Body of pancreas (tissue), 4 donors: ENCODE data around the gene DHX16. TPM values are rescaled to one million over a fixed set of nuclear protein-coding genes. Genes with fewer than 3 reads are reported as not detected.

Source experiments
- ATAC-seq: fragments of 150-250 bp; one replicate; pipeline ENCODE4 v1.9.1; 2016
- DNase-seq, 4 donors: peaks; one replicate each; pipeline ENCODE4 v3.0.0-alpha.2; 2019
- H3K27ac ChIP-seq, 4 donors: fragments of 200-600 bp; sonication (generic); 1 replicate in 3 of 4; 2 replicates in 1 of 4; pipeline versions ENCODE4 v1.5.1 to v1.6.1; 2016 to 2019; ENCODE audit warnings: mild to moderate bottlenecking in 1 of 4, mixed read lengths in 1 of 4, moderate library complexity in 1 of 4
- H3K27me3 ChIP-seq, 2 donors: fragments of 200-600 bp; sonication (generic); one replicate each; pipeline ENCODE4 v1.6.0; 2016; ENCODE audit warnings: mild to moderate bottlenecking in 1 of 2
- H3K36me3 ChIP-seq, 2 donors: fragments of 200-600 bp; sonication (generic); replicated peaks in 1 of 2; 2 replicates each; pipeline ENCODE4 v1.5.1; 2016; ENCODE audit warnings: low read depth in 2 of 2; ENCODE audit not compliant: insufficient read depth in 1 of 2
- H3K4me1 ChIP-seq: fragments of 200-600 bp; sonication (generic); one replicate; pipeline ENCODE4 v1.6.0; 2016
- H3K4me3 ChIP-seq, 2 donors: fragments of 200-600 bp; sonication (generic); 1 replicate in 1 of 2; 2 replicates in 1 of 2; pipeline ENCODE4 v1.5.1; 2016 to 2019
- H3K9me3 ChIP-seq, 3 donors: fragments of 200-600 bp; sonication (generic); 1 replicate in 2 of 3; 2 replicates in 1 of 3; pipeline ENCODE4 v1.5.1; 2016
- CTCF ChIP-seq, 7 experiments: fragments of 450-650 bp in 4 of 7; fragments of 200-600 bp in 3 of 7; sonication (generic) in 3 of 7; IDR thresholded peaks; one replicate each; pipeline ENCODE4 v1.5.1; 2016 to 2019; ENCODE audit warnings: antibody characterized with exemption in 7 of 7
- POLR2A ChIP-seq, 3 donors: fragments of 450-650 bp; IDR thresholded peaks; one replicate each; pipeline ENCODE4 v1.6.1; 2016; ENCODE audit warnings: antibody characterized with exemption in 3 of 3, mild to moderate bottlenecking in 2 of 3
- WGBS, 2 donors: methylation state at CpG; one replicate each; pipeline ENCODE4 v1.1.5; 2017; 5-methylcytosine and 5-hydroxymethylcytosine counted together
- intact Hi-C: fragments of 100-400 bp; cut with DNase I; formaldehyde crosslinking; loops from one replicate; pipeline ENCODE4 v1.15.1; 2023
- total RNA-seq, 2 donors: library from RNA; depleted of rRNA; stranded (reverse); fragments of >200 nt; gene quantifications; one replicate each; pipeline ENCODE4 v1.1.0, GENCODE V29; 2016

Gene DHX16
- total RNA-seq, 2 donors from 2014 or later: 12.2 to 24.4 TPM

DNA sequence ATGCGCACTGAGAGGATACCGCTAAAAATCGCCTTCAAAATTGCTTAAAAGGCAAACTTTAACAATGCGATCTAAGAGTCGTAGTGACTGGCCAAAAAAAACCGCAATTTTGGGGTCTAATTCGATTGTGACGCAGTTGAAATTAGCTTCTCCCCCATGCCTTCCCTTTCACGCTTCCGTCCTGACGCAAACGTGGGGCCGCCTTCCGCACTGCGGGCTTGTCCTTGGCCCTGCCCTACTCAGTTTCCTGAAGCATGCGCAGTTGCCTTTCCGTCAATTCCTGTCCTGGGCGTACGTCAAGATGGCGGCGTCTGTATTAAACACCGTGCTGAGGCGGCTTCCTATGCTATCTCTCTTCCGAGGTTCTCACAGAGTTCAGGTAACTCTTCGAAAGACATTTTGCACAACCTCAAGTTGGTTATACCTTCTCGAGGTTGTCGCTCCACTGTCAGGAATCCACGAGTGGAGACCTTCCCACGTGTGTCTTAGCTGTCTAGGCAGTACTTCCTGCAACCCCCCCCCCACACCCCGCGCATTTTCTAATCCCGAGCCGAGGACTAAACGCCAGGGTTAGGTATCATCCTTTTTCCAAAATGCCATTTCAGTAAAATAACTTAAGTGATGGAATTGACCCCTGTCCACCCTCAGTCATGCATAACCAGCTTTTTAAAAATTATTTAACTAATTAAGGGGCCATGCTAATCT, 55.1 kb downstream of the DHX16 start, which contains the start of gene MRPS18B:
Gene MRPS18B, plus strand, starts transcription at position 276 of the 705 bp plus-strand sequence. Its CDS starts 26 bp downstream, at position 302.
- intact Hi-C loops: no loop called here
- peak; percentile 80 for ATAC-seq
- Histone ChIP-seq H3K4me1 (peaks cover 30% of the 10 kb centered on the region), H3K27me3 (no peaks in the 10 kb centered on the region), H3K4me3 (peak within 1 kb of the TSS; percentile 63 to 73), H3K36me3 (peaks cover 0 to 9% of the 10 kb centered on the region in 2 donors), H3K9me3 (no peaks in the 10 kb centered on the region), H3K27ac (peak within 1 kb of the TSS; percentile 95 to 97 (median 96))
- peak; percentile 98 to 99 (median 98) for DNase-seq
- 0% methylated on average over 34 of the region's 34 CpGs for WGBS, 2 donors
- TF ChIP-seq CTCF (IDR thresholded peaks at IDR 0.05) (peak in 1 of 7 experiments; percentile 15), POLR2A (IDR thresholded peaks at IDR 0.05) (peak in 2 of 3 donors; percentile 4 to 51)

DNA sequence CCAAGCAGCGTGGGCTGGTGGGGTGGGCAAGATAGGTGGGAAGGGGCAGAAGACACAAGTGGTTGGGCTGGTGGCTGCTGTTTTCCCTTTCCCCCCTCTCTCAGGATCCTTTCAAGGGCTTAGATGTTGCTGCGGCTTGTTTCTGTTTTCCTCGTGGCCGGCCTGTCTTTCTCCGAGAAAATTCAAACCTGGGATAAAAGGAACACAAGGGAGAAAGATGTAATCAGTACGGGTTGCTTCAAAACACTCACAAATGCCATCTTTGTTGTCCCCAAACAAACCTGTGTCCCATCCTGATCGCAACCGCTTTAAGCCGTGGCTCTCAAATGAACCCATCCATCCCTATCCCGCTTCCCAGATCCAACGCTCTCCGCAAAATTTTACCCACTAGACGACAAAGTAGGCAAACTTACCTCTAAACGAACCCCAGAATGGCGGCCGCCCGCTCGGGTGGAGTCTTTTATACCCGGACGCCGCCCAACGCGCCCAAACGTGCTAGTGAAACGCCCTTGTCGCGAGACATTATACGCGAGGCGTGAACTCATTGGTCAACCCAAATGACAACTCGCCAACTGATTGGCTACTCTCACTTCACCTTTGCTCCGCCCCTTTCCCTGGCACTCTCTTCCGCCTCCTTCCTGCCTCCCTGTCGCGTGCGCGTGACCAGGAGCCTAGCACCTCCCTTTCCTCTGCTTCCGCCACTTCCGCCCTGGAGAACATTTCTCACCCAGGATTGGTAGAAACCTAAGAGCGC, 55.8 kb downstream of the DHX16 start, which contains the start of gene PPP1R10:
Gene PPP1R10, minus strand, starts transcription at position 433 of the 754 bp plus-strand sequence. CDS start 7,299 bp downstream, outside the sequence.
- peak within 1 kb of the TSS; percentile 95 to 97 (median 96) for H3K27ac ChIP-seq
- H3K36me3 ChIP-seq: peaks cover 0 to 4% of the 10 kb centered on the region in 2 donors
- H3K4me3 ChIP-seq: peak within 1 kb of the TSS; percentile 63 to 73
- peak; percentile 83 for ATAC-seq
- H3K27me3 ChIP-seq: no peaks in the 10 kb centered on the region
- TF ChIP-seq CTCF (IDR thresholded peaks at IDR 0.05): no peak
- TF ChIP-seq POLR2A (IDR thresholded peaks at IDR 0.05): peak; percentile 98 to 100 (median 100)
- peak; percentile 99 to 100 (median 100) for DNase-seq
- peaks cover 37% of the 10 kb centered on the region for H3K4me1 ChIP-seq
- intact Hi-C loops: no loop called here
- H3K9me3 ChIP-seq: no peaks in the 10 kb centered on the region
- WGBS, 2 donors: 0% methylated on average over 39 to 40 of the region's 40 CpGs

DNA sequence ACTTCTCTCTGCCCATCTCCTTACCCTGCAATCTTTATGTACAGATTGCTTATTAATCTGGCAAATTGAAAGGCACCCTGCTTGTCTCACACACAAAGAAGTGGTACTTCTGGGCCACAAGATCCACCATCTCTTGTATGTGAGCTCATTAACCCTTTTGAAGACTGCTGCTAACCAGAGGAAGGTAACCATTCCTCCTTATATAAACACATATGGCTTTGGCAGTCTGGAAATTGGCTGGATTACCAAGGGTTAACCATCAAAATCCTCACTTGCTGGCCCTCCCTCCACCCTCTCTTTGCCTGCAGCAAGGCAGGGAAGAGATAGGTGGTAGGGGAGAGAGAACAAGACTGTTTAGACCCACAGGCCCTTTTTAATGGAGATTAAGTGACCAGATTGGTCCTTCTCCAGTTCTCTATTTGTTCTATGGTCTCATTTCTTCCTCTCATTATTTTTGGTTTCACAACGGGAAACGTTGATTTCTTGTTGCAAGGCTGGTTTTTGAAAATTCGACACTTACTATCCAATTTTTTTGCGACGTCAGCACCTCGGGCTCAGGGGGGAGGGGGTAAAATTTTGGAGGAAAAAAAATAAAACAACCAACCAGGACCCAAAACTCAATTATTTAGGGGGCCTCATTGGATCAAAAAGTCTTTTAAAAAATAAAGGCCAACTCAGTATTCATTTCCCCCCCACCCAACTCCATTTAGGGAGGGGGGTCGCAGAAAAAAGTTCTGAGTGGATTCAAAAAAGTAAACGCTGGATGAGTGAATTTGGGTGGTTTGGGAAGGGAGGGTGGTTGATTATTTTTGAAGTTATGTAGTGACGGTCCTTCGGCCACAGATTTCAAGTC, 56.6 kb downstream of the DHX16 start:
- Histone ChIP-seq H3K9me3 (no peaks in the 10 kb centered on the region), H3K27me3 (no peaks in the 10 kb centered on the region), H3K4me1 (peaks cover 44% of the 10 kb centered on the region), H3K27ac (peak overlapping the region; percentile 95 to 97 (median 96)), H3K36me3 (peaks cover 0 to 4% of the 10 kb centered on the region in 2 donors), H3K4me3 (peak overlapping the region; percentile 63 to 73)
- intact Hi-C loops: no loop called here
- 0% methylated on average over 10 of the region's 10 CpGs for WGBS, 2 donors
- DNase-seq: peak in 2 of 4 donors; percentile 41
- TF ChIP-seq POLR2A (IDR thresholded peaks at IDR 0.05) (peak in 2 of 3 donors; percentile 36 to 81), CTCF (IDR thresholded peaks at IDR 0.05) (no peak)
- no peak for ATAC-seq

DNA sequence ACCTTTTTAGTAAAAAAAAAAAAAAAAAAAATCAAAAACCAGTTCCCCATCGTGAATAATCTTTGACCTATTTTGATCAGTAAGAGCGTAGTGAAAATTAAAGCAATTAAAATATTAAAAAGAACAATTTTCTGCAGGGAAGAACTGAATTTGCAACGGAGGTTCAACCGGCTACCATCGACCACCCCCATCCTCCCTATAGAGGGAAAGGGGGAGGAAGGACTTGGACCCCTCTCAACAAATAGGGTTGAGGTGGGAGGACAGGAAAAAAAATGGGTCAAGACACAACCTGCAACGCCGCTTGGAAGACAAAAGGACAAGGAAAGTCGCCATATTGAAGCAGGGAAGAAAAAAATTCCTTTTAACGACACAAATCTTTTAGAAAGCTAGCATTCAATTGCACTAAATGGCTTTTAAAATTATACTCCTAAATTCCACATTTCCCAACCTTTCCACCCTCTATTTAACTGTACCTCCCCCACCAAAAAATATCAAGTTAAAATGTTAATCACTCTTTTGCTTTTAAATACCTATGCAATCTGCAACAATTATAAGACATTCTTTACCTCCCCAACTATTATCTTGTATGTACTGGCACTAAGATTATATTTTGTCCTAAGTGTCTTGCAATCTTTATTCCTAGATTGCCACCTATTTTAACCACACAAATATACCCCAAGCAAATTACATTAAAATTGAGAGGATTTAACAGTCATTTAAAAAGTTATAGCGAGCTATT, 57.4 kb downstream of the DHX16 start:
- Histone ChIP-seq H3K4me3 (peak overlapping the region; percentile 63 to 73), H3K9me3 (no peaks in the 10 kb centered on the region), H3K27ac (peak overlapping the region; percentile 95 to 97 (median 96)), H3K36me3 (peaks cover 0 to 2% of the 10 kb centered on the region in 2 donors), H3K4me1 (peaks cover 52% of the 10 kb centered on the region), H3K27me3 (no peaks in the 10 kb centered on the region)
- TF ChIP-seq CTCF (IDR thresholded peaks at IDR 0.05): peak in 1 of 7 experiments; percentile 10
- TF ChIP-seq POLR2A (IDR thresholded peaks at IDR 0.05): peak in 1 of 3 donors; percentile 22
- WGBS, 2 donors: 0 to 1% methylated on average over 10 of the region's 10 CpGs
- DNase-seq (peak; percentile 57 to 68 (median 62)), ATAC-seq (peak; percentile 8)
- intact Hi-C loops: no loop called here
